C4-2B (cell line): ENCODE measurements around the gene OTOP1.
"Not testable (repeated sequence)": the region's sequence is repeated elsewhere in the genome, so short reads cannot be mapped to it uniquely, and the experiment has no call there.

Source experiments
- ZFX ChIP-seq: fragments of 450-650 bp; IDR thresholded peaks from 2 replicates; pipeline ENCODE4 v1.6.1; 2017
- TF ChIP-seq, protein P1 (sequence below): fragments of 450-650 bp; conservative IDR thresholded peaks from 2 replicates; pipeline ENCODE4 v1.5.1; 2017; ENCODE audit warnings: mild to moderate bottlenecking

GRCh38 chr4:4167981-4168780 lies 58.5 kb downstream of the OTOP1 start:
- TF ChIP-seq, protein P1, sequence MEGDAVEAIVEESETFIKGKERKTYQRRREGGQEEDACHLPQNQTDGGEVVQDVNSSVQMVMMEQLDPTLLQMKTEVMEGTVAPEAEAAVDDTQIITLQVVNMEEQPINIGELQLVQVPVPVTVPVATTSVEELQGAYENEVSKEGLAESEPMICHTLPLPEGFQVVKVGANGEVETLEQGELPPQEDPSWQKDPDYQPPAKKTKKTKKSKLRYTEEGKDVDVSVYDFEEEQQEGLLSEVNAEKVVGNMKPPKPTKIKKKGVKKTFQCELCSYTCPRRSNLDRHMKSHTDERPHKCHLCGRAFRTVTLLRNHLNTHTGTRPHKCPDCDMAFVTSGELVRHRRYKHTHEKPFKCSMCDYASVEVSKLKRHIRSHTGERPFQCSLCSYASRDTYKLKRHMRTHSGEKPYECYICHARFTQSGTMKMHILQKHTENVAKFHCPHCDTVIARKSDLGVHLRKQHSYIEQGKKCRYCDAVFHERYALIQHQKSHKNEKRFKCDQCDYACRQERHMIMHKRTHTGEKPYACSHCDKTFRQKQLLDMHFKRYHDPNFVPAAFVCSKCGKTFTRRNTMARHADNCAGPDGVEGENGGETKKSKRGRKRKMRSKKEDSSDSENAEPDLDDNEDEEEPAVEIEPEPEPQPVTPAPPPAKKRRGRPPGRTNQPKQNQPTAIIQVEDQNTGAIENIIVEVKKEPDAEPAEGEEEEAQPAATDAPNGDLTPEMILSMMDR: not testable (repeated sequence)
- not testable (repeated sequence) for TF ChIP-seq ZFX
